ENCODE results near the gene FRK. TPM values are rescaled to one million over a fixed set of nuclear protein-coding genes. Genes with fewer than 3 reads are reported as not detected.

FRK gene
- total RNA-seq, 1 donor from 2014 or later: 0.77 TPM

DNA sequence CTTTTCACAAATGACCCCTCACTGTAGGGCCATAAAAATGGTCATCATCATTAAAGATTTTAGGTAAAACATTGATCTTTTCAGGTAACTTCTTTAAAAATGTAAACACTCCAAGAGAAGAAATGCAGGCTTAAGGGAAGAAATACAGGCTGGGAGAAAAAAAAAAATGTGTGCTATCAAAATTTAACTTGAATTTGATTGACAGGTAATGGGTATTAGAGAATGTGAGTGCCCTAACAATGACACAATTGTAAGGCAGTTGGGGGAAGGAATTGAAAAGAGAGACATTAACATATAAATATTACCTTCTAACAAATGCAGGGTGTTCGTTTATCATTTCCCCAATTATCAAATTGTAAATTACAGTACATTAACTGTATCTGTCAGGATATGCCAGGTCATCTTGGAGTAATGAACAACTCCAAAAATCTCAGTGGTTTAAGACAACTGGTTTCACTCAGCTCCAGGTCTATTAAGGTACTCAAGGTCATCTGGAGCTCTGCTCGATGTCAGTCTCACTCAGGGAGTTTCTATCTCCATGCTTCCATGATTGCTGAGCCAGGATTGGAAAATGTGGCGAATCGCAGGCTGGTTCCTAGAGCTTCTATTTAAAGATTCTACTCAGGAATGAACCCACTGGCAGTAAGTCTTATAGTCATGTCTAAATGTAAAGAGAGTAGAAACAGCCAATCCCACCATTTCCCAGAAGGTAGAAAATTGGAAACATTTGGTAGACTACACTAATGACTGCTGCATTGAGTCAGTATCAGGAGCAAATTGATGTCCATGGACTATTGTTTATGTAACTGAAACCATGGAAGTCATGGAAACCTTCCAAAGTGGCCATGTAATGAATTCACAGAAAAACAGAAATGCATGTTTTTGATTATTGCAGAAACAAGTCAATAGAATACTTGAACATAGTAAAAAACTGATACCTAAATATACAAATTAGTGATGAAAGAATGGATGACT, 55.6 kb downstream of the FRK start:
- H3K27ac Mint-ChIP-seq (ENCODE audit: unreplicated experiment): no peak overlapping the region
- Histone ChIP-seq H3K9me3 (ENCODE audit: insufficient read depth, low read depth, low read length) (no peaks in the 10 kb centered on the region), H3K27ac (ENCODE audit: low read depth, low read length) (no peak overlapping the region), H3K79me2 (ENCODE audit: insufficient read depth, low read length) (no peaks in the 10 kb centered on the region), H4K20me1 (ENCODE audit: insufficient read depth, low read length) (no peaks in the 10 kb centered on the region), H3K4me1 (ENCODE audit: insufficient read depth, low read length) (peaks cover 9% of the 10 kb centered on the region), H3K9ac (ENCODE audit: low read length) (no peak overlapping the region), H3K4me2 (ENCODE audit: low read length) (no peak overlapping the region), H3K36me3 (ENCODE audit: insufficient read depth, low read length) (no peaks in the 10 kb centered on the region), H2AFZ (ENCODE audit: low read depth, low read length) (no peak overlapping the region), H3K27me3 (ENCODE audit: insufficient read depth, low read length) (no peaks in the 10 kb centered on the region), H3K4me3 (ENCODE audit: insufficient read depth, low read depth, low read length) (no peak overlapping the region)
- H3K4me1 Mint-ChIP-seq (ENCODE audit: low read depth, unreplicated experiment): peaks cover 11% of the 10 kb centered on the region
- H3K27me3 Mint-ChIP-seq (ENCODE audit: low read depth, unreplicated experiment): no peaks in the 10 kb centered on the region
- no peaks in the 10 kb centered on the region for H3K36me3 Mint-ChIP-seq (ENCODE audit: low read depth, unreplicated experiment)
- DNase-seq (ENCODE audit: low read depth) (no peak), FAIRE-seq (no peak)
- TF ChIP-seq EZH2 (IDR thresholded peaks at IDR 0.05; ENCODE audit: insufficient read depth, low read length): no peak
- TF ChIP-seq, protein P1, sequence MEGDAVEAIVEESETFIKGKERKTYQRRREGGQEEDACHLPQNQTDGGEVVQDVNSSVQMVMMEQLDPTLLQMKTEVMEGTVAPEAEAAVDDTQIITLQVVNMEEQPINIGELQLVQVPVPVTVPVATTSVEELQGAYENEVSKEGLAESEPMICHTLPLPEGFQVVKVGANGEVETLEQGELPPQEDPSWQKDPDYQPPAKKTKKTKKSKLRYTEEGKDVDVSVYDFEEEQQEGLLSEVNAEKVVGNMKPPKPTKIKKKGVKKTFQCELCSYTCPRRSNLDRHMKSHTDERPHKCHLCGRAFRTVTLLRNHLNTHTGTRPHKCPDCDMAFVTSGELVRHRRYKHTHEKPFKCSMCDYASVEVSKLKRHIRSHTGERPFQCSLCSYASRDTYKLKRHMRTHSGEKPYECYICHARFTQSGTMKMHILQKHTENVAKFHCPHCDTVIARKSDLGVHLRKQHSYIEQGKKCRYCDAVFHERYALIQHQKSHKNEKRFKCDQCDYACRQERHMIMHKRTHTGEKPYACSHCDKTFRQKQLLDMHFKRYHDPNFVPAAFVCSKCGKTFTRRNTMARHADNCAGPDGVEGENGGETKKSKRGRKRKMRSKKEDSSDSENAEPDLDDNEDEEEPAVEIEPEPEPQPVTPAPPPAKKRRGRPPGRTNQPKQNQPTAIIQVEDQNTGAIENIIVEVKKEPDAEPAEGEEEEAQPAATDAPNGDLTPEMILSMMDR (IDR thresholded peaks at IDR 0.05; ENCODE audit: insufficient read depth, low read depth, low read length): no peak
- H3K9me3 Mint-ChIP-seq (ENCODE audit: unreplicated experiment): no peaks in the 10 kb centered on the region
- H3K4me3 Mint-ChIP-seq (ENCODE audit: unreplicated experiment): no peak overlapping the region

DNA sequence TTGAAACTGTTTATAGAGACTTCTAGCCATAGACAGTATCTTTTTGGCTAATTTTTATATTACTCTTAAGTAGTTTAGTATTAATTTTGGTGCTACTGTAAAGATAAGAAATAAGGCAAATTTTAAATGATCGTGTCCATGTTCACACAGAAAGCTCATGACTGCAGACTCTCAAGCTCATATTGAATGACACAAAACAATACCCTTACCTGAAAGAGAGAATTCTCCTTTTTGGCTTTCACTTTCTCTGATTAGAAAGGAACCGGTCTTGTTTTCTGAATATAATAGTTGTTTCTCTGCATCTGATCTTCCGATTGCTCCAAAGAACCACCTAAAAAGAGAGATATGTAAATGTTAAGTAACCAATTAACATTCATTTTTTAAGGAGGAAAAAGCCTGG, 57.0 kb downstream of the FRK start:
- Mint-ChIP-seq H3K9me3 (ENCODE audit: unreplicated experiment) (no peaks in the 10 kb centered on the region), H3K4me1 (ENCODE audit: low read depth, unreplicated experiment) (peaks cover 7% of the 10 kb centered on the region), H3K4me3 (ENCODE audit: unreplicated experiment) (no peak overlapping the region), H3K36me3 (ENCODE audit: low read depth, unreplicated experiment) (no peaks in the 10 kb centered on the region), H3K27me3 (ENCODE audit: low read depth, unreplicated experiment) (no peaks in the 10 kb centered on the region), H3K27ac (ENCODE audit: unreplicated experiment) (no peak overlapping the region)
- H3K36me3 ChIP-seq (ENCODE audit: insufficient read depth, low read length): no peaks in the 10 kb centered on the region
- no peak overlapping the region for H3K9ac ChIP-seq (ENCODE audit: low read length)
- FAIRE-seq (no peak), DNase-seq (ENCODE audit: low read depth) (no peak)
- no peak overlapping the region for H3K4me3 ChIP-seq (ENCODE audit: insufficient read depth, low read depth, low read length)
- no peak overlapping the region for H2AFZ ChIP-seq (ENCODE audit: low read depth, low read length)
- no peaks in the 10 kb centered on the region for H3K79me2 ChIP-seq (ENCODE audit: insufficient read depth, low read length)
- no peaks in the 10 kb centered on the region for H4K20me1 ChIP-seq (ENCODE audit: insufficient read depth, low read length)
- TF ChIP-seq EZH2 (IDR thresholded peaks at IDR 0.05; ENCODE audit: insufficient read depth, low read length): no peak
- TF ChIP-seq, protein P1 (IDR thresholded peaks at IDR 0.05; ENCODE audit: insufficient read depth, low read depth, low read length): no peak
- no peaks in the 10 kb centered on the region for H3K9me3 ChIP-seq (ENCODE audit: insufficient read depth, low read depth, low read length)
- no peak overlapping the region for H3K4me2 ChIP-seq (ENCODE audit: low read length)
- peaks cover 3% of the 10 kb centered on the region for H3K4me1 ChIP-seq (ENCODE audit: insufficient read depth, low read length)
- H3K27me3 ChIP-seq (ENCODE audit: insufficient read depth, low read length): no peaks in the 10 kb centered on the region
- no peak overlapping the region for H3K27ac ChIP-seq (ENCODE audit: low read depth, low read length)

DNA sequence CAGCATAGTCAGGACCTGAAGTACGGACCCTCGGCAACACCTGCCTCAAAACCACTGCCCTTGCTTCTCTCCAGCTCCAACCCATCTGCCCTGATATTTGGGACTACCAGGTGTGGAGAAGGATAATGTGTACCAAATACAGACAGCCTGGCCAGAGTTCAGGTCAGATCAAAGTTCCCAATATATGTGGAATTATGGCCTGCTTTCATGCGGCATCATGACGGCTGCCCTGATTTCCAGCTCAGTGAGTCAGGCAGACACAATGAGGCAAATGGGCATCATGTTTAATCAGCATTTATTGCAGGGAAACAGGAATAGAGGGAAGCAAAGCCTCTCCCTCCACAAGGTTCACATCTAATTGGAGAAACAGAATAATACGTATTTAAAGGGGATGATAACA, 57.9 kb downstream of the FRK start:
- DNase-seq (ENCODE audit: low read depth) (no peak), FAIRE-seq (no peak)
- Histone ChIP-seq H3K9ac (ENCODE audit: low read length) (no peak overlapping the region), H3K79me2 (ENCODE audit: insufficient read depth, low read length) (no peaks in the 10 kb centered on the region), H3K27me3 (ENCODE audit: insufficient read depth, low read length) (no peaks in the 10 kb centered on the region), H3K4me1 (ENCODE audit: insufficient read depth, low read length) (no peaks in the 10 kb centered on the region), H3K4me3 (ENCODE audit: insufficient read depth, low read depth, low read length) (no peak overlapping the region), H4K20me1 (ENCODE audit: insufficient read depth, low read length) (no peaks in the 10 kb centered on the region), H2AFZ (ENCODE audit: low read depth, low read length) (no peak overlapping the region), H3K9me3 (ENCODE audit: insufficient read depth, low read depth, low read length) (no peaks in the 10 kb centered on the region), H3K4me2 (ENCODE audit: low read length) (no peak overlapping the region), H3K36me3 (ENCODE audit: insufficient read depth, low read length) (no peaks in the 10 kb centered on the region), H3K27ac (ENCODE audit: low read depth, low read length) (no peak overlapping the region)
- Mint-ChIP-seq H3K4me1 (ENCODE audit: low read depth, unreplicated experiment) (peaks cover 3% of the 10 kb centered on the region), H3K27me3 (ENCODE audit: low read depth, unreplicated experiment) (no peaks in the 10 kb centered on the region), H3K4me3 (ENCODE audit: unreplicated experiment) (no peak overlapping the region), H3K27ac (ENCODE audit: unreplicated experiment) (no peak overlapping the region), H3K36me3 (ENCODE audit: low read depth, unreplicated experiment) (no peaks in the 10 kb centered on the region), H3K9me3 (ENCODE audit: unreplicated experiment) (no peaks in the 10 kb centered on the region)
- TF ChIP-seq, protein P1 (IDR thresholded peaks at IDR 0.05; ENCODE audit: insufficient read depth, low read depth, low read length): no peak
- TF ChIP-seq EZH2 (IDR thresholded peaks at IDR 0.05; ENCODE audit: insufficient read depth, low read length): no peak
